ENCODE results near the gene KIAA1217. TPM values are rescaled to one million over a fixed set of nuclear protein-coding genes. Genes with fewer than 3 reads are reported as not detected.

The KIAA1217 gene
- total RNA-seq, 1 experiment from 2014 or later: 23.4 TPM

DNA sequence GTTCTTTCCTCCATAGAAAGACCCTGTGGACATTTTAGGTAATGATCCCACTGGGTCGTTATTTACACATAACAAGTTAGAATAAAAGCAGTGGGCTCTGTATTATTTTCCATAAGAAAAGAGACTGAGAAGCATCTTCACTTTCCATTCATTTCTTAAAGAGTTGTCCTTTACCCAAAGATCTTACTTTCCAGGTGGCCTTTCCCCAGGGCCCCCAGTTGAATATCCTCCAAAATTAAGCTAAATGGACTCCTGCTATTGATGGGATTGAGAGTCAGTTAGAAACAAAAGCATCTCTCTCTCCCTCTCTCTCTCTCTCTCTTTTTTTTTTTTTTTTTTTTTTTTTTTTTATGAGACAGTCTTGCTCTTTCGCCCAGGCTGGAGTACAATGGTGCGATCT is 224.8 kb downstream of the KIAA1217 start (continued):
- TF ChIP-seq, protein P1, sequence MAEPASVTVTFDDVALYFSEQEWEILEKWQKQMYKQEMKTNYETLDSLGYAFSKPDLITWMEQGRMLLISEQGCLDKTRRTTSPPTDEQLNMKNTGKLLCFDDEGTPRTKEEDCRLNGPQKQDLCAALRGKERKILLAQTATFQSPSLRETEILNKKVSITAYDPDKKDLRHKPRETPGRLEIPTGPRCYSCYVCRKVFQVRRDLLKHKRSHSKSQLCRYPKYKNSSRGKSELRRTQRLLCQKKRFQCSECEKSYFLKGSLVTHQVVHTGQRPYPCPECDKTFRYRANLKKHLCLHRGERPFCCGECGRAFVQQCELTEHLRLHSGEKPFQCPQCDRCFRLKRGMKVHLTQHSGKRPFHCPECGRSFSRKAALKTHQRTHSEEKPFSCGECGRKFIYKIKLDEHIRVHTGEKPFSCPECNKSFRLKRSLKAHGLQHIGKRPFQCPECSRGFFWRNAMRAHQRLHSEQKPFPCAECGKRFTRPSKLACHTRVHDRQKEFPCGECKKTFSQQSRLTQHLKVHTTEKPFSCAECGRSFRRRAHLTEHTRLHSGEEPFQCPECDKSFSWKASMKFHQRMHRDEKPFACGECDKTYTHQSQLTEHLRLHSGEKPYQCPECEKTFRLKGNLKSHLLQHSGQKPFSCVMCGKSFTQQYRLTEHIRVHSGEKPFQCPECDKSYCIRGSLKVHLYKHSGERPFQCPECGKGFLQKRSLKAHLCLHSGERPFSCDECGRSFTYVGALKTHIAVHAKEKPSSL (CRISPR knock-in tag; conservative IDR thresholded peaks at IDR 0.05): no peak
- TF ChIP-seq CREB1 (CRISPR knock-in tag; IDR thresholded peaks at IDR 0.05): no peak

DNA sequence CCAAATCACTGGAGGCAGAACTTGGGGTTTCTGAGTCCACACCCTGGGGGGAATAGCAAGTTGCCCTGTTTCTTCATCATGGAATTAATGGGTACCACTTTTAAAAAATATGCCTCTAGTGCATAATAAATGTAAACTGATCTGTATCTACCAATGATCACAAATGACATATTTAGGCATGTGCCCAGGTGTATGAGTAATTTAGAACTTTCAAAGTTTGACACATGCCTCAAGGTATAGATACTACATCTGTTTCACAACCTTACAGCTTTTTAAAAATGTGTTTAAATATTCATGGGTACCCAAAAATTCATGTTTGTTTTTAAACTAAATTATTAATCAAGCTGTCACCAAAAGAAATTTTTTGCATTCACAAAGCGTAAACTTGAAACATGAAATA is 226.0 kb downstream of the KIAA1217 start:
- CTCF ChIA-PET: no interaction called here
- TF ChIP-seq ZNF423 (CRISPR knock-in tag; IDR thresholded peaks at IDR 0.05) (no peak), MYBL2 (CRISPR knock-in tag; IDR thresholded peaks at IDR 0.05) (no peak), ESRRA (CRISPR knock-in tag; IDR thresholded peaks at IDR 0.05; ENCODE audit: borderline replicate concordance) (no peak), NR1H2 (CRISPR knock-in tag; IDR thresholded peaks at IDR 0.05) (no peak), KAT7 (CRISPR knock-in tag; IDR thresholded peaks at IDR 0.05; ENCODE audit: borderline replicate concordance) (no peak)
- TF ChIP-seq, protein P2, sequence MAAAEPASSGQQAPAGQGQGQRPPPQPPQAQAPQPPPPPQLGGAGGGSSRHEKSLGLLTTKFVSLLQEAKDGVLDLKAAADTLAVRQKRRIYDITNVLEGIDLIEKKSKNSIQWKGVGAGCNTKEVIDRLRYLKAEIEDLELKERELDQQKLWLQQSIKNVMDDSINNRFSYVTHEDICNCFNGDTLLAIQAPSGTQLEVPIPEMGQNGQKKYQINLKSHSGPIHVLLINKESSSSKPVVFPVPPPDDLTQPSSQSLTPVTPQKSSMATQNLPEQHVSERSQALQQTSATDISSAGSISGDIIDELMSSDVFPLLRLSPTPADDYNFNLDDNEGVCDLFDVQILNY (CRISPR knock-in tag; IDR thresholded peaks at IDR 0.05): no peak
- TF ChIP-seq, protein P3, sequence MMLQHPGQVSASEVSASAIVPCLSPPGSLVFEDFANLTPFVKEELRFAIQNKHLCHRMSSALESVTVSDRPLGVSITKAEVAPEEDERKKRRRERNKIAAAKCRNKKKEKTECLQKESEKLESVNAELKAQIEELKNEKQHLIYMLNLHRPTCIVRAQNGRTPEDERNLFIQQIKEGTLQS (CRISPR knock-in tag; conservative IDR thresholded peaks at IDR 0.05): no peak
- no peak overlapping the region for H3K27ac Mint-ChIP-seq
- H3K4me1 Mint-ChIP-seq: peaks cover 37% of the 10 kb centered on the region
- H3K9me3 Mint-ChIP-seq: peaks cover 3% of the 10 kb centered on the region
- peaks cover 21% of the 10 kb centered on the region for H3K36me3 Mint-ChIP-seq
- DNase-seq (ENCODE audit: low spot score): no peak
- POLR2A ChIA-PET: interaction anchor here (0.6 kb wide), 1 partner anchor 1105 kb away, joined by 5 read pairs; no protein-coding TSS in a partner anchor
- no peak overlapping the region for H3K4me3 Mint-ChIP-seq
- no peak for ATAC-seq
- H3K27me3 Mint-ChIP-seq (ENCODE audit: low read depth): peaks cover 10% of the 10 kb centered on the region

DNA sequence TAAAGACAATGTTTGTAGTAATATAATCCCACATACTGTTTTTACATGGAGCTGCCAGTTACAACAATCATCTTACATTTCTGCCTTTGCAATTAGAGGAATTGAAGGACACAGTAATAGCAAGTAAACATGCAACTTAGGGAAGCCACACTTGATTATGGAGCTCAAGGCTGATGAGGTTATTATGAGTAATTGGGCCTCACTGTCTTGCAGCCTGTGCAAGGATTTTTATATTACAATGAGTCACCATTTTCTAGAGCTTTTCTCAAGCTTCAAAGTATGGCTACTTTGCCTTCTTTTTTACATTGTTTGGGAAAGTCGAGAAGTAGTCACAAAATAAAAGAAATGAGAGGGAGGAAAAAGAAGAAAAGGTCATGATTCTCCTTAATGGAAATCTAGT is 226.4 kb downstream of the KIAA1217 start:
- Mint-ChIP-seq H3K27ac (no peak overlapping the region), H3K4me3 (no peak overlapping the region), H3K27me3 (ENCODE audit: low read depth) (peaks cover 10% of the 10 kb centered on the region), H3K36me3 (peaks cover 23% of the 10 kb centered on the region), H3K4me1 (peaks cover 42% of the 10 kb centered on the region), H3K9me3 (peaks cover 3% of the 10 kb centered on the region)
- no peak for DNase-seq (ENCODE audit: low spot score)
- POLR2A ChIA-PET: no interaction called here
- CTCF ChIA-PET: no interaction called here
- no peak for ATAC-seq
- TF ChIP-seq NFE2L1 (CRISPR knock-in tag; IDR thresholded peaks at IDR 0.05) (no peak), SMAD3 (CRISPR knock-in tag; IDR thresholded peaks at IDR 0.05; ENCODE audit: borderline replicate concordance) (no peak), RELA (CRISPR knock-in tag; IDR thresholded peaks at IDR 0.05; ENCODE audit: borderline replicate concordance) (no peak), MYBL2 (CRISPR knock-in tag; IDR thresholded peaks at IDR 0.05) (no peak), ESRRA (CRISPR knock-in tag; IDR thresholded peaks at IDR 0.05; ENCODE audit: borderline replicate concordance) (no peak), GTF2I (CRISPR knock-in tag; conservative IDR thresholded peaks at IDR 0.05) (no peak), MXD4 (CRISPR knock-in tag; IDR thresholded peaks at IDR 0.05; ENCODE audit: borderline replicate concordance) (no peak)
- TF ChIP-seq, protein P4, sequence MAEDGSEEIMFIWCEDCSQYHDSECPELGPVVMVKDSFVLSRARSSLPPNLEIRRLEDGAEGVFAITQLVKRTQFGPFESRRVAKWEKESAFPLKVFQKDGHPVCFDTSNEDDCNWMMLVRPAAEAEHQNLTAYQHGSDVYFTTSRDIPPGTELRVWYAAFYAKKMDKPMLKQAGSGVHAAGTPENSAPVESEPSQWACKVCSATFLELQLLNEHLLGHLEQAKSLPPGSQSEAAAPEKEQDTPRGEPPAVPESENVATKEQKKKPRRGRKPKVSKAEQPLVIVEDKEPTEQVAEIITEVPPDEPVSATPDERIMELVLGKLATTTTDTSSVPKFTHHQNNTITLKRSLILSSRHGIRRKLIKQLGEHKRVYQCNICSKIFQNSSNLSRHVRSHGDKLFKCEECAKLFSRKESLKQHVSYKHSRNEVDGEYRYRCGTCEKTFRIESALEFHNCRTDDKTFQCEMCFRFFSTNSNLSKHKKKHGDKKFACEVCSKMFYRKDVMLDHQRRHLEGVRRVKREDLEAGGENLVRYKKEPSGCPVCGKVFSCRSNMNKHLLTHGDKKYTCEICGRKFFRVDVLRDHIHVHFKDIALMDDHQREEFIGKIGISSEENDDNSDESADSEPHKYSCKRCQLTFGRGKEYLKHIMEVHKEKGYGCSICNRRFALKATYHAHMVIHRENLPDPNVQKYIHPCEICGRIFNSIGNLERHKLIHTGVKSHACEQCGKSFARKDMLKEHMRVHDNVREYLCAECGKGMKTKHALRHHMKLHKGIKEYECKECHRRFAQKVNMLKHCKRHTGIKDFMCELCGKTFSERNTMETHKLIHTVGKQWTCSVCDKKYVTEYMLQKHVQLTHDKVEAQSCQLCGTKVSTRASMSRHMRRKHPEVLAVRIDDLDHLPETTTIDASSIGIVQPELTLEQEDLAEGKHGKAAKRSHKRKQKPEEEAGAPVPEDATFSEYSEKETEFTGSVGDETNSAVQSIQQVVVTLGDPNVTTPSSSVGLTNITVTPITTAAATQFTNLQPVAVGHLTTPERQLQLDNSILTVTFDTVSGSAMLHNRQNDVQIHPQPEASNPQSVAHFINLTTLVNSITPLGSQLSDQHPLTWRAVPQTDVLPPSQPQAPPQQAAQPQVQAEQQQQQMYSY (CRISPR knock-in tag; IDR thresholded peaks at IDR 0.05): no peak
- TF ChIP-seq, protein P5, sequence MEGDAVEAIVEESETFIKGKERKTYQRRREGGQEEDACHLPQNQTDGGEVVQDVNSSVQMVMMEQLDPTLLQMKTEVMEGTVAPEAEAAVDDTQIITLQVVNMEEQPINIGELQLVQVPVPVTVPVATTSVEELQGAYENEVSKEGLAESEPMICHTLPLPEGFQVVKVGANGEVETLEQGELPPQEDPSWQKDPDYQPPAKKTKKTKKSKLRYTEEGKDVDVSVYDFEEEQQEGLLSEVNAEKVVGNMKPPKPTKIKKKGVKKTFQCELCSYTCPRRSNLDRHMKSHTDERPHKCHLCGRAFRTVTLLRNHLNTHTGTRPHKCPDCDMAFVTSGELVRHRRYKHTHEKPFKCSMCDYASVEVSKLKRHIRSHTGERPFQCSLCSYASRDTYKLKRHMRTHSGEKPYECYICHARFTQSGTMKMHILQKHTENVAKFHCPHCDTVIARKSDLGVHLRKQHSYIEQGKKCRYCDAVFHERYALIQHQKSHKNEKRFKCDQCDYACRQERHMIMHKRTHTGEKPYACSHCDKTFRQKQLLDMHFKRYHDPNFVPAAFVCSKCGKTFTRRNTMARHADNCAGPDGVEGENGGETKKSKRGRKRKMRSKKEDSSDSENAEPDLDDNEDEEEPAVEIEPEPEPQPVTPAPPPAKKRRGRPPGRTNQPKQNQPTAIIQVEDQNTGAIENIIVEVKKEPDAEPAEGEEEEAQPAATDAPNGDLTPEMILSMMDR (IDR thresholded peaks at IDR 0.05): no peak
- TF ChIP-seq, protein P6, sequence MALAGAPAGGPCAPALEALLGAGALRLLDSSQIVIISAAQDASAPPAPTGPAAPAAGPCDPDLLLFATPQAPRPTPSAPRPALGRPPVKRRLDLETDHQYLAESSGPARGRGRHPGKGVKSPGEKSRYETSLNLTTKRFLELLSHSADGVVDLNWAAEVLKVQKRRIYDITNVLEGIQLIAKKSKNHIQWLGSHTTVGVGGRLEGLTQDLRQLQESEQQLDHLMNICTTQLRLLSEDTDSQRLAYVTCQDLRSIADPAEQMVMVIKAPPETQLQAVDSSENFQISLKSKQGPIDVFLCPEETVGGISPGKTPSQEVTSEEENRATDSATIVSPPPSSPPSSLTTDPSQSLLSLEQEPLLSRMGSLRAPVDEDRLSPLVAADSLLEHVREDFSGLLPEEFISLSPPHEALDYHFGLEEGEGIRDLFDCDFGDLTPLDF (CRISPR knock-in tag; IDR thresholded peaks at IDR 0.05): no peak
- TF ChIP-seq, protein P7, sequence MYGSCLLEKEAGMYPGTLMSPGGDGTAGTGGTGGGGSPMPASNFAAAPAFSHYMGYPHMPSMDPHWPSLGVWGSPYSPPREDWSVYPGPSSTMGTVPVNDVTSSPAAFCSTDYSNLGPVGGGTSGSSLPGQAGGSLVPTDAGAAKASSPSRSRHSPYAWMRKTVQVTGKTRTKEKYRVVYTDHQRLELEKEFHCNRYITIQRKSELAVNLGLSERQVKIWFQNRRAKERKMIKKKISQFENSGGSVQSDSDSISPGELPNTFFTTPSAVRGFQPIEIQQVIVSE (CRISPR knock-in tag; IDR thresholded peaks at IDR 0.05; ENCODE audit: borderline replicate concordance): no peak
- TF ChIP-seq, protein P8, sequence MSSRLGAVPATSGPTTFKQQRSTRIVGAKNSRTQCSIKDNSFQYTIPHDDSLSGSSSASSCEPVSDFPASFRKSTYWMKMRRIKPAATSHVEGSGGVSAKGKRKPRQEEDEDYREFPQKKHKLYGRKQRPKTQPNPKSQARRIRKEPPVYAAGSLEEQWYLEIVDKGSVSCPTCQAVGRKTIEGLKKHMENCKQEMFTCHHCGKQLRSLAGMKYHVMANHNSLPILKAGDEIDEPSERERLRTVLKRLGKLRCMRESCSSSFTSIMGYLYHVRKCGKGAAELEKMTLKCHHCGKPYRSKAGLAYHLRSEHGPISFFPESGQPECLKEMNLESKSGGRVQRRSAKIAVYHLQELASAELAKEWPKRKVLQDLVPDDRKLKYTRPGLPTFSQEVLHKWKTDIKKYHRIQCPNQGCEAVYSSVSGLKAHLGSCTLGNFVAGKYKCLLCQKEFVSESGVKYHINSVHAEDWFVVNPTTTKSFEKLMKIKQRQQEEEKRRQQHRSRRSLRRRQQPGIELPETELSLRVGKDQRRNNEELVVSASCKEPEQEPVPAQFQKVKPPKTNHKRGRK (CRISPR knock-in tag; IDR thresholded peaks at IDR 0.05; ENCODE audit: borderline replicate concordance): no peak
